GM12872 (cell line): Measurements from ENCODE around the gene ATXN8OS.

Source experiments
- CTCF ChIP-seq: IDR thresholded peaks from 3 replicates; pipeline ENCODE4 v1.5.1; 2011; ENCODE audit warnings: low read depth, mild to moderate bottlenecking, low read length, moderate library complexity; ENCODE audit not compliant: insufficient read depth

The ATXN8OS gene

GRCh38 chr13:70107498-70108281 lies at the start of gene ATXN8OS:
Gene ATXN8OS, plus strand, starts transcription at chr13:70107826.
- TF ChIP-seq CTCF = no peak

- no peak for TF ChIP-seq CTCF
Observed at GRCh38 chr13:70080012-70080411, 27.6 kb upstream of the ATXN8OS start.

DNA sequence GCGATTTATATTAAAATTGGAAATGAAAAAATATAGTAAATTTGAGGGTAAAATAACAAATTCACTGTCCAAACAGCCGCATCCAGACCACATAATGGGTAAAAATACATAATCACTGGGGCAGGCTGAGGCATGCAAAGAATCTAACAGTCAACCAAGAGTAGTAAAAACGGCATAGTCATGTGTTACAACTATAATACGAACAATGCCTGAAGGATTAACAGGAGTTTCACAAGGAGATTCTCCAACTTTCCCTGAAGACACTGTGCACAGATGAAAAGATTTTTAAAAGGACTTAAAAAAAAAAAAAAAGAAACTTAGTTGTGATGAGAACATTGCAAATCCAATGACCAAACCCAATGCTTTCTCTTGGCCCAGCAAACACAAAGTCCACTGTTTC lies 20.4 kb upstream of the ATXN8OS start:
- TF ChIP-seq CTCF = no peak

DNA sequence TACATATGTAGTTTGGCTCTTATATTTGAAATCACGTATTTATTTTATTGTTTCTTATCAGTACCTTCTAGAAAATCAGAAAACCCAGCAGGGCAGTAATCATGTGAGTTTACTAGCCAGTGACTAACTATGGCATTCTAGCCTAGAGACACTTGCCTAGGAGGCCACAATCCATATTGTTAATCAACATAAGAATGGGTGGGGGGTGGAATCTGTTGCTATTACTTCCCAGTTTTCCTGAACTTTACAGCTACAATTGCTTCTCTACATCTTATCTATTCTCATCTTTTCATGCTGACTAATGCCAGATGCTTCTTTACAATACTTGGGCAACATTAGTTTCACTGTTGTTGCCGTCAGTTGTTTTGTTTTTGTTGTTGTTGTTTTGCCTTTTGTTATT lies 18.7 kb upstream of the ATXN8OS start:
- no peak for TF ChIP-seq CTCF

DNA sequence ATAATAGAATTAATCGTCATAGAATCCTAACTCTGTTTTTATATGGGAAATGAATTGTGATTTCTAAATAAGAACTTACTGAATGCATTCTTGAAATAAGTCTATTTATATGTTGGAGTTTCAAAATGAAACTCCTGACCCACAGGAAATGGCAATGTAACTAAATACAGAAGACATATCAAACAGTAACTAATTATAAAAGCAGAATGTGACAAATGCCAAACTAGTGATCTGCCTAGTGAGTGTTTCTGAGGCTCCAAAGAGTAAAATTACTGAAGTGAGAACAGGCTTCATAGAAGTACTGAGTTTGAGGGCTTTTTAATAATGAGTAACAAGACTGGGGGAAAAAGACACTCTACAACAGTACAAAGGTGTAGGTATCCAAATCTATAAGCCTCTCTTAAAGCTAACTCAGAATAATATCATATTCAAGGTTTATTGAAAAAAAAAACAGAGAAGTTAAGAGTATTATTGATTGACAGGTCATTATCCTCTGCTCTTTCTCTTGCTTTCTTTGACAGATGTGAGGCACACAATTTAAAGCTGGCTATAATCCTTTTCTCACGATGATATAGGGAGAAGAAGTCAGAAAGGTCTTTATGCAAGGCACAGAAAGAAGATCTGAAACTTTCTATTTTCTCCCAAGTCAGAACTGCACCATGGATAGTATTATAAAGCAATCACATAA lies 17.4 kb upstream of the ATXN8OS start:
- TF ChIP-seq CTCF = no peak

GRCh38 chr13:70098669-70099068 lies 9.0 kb upstream of the ATXN8OS start:
- TF ChIP-seq CTCF = 0 out of 3 replicates have a peak, but pooled peaks have one; percentile 4

- TF ChIP-seq CTCF = no peak
Observed at GRCh38 chr13:70104481-70104880, 3.1 kb upstream of the ATXN8OS start.
